Hepatocyte (in vitro differentiated cells): Measurements from ENCODE around the gene MRM3.
"Not testable (repeated sequence)": the region's sequence is repeated elsewhere in the genome, so short reads cannot be mapped to it uniquely, and the experiment has no call there.

Source experiments
- CTCF ChIP-seq: fragments of 200-600 bp; sonication (generic); IDR thresholded peaks from 2 replicates; pipeline ENCODE4 v1.5.1; 2016; ENCODE audit warnings: antibody characterized with exemption, mild to moderate bottlenecking; ENCODE audit not compliant: poor library complexity
- EZH2 ChIP-seq: fragments of 200-600 bp; sonication (generic); IDR thresholded peaks from 2 replicates; pipeline ENCODE4 v1.6.1; 2016; ENCODE audit warnings: antibody characterized with exemption, mild to moderate bottlenecking, borderline replicate concordance
- EZH2phosphoT487 ChIP-seq: fragments of 200-600 bp; sonication (generic); IDR thresholded peaks from one replicate; pipeline ENCODE4 v1.6.1; 2018; ENCODE audit warnings: antibody characterized with exemption, mild to moderate bottlenecking, low read depth, moderate library complexity; ENCODE audit not compliant: unreplicated experiment, severe bottlenecking

GRCh38 chr17:785901-786300 lies 3.7 kb downstream of the MRM3 start:
- not testable (repeated sequence) for TF ChIP-seq CTCF, EZH2phosphoT487, EZH2
